H9 (cell line): ENCODE measurements around the gene CD3D. TPM values are rescaled to one million over a fixed set of nuclear protein-coding genes. Genes with fewer than 3 reads are reported as not detected.

Experiments used
- DNase-seq: peaks from one replicate; pipeline ENCODE4 v3.0.0-alpha.2; 2017
- H2AFZ ChIP-seq: one replicate; pipeline ENCODE4 v1.6.1; 2013; ENCODE audit warnings: mild to moderate bottlenecking, low read length, control low read depth, moderate library complexity
- H2AK5ac ChIP-seq: 2 replicates; pipeline ENCODE4 v1.6.1; 2013; ENCODE audit warnings: low read length, control low read depth, mixed read lengths; ENCODE audit not compliant: insufficient read length
- H2BK120ac ChIP-seq: one replicate; pipeline ENCODE4 v1.6.1; 2013; ENCODE audit warnings: low read depth, mild to moderate bottlenecking, low read length, control low read depth, inconsistent platforms; ENCODE audit not compliant: poor library complexity, severe bottlenecking
- H2BK12ac ChIP-seq: 2 replicates; pipeline ENCODE4 v1.6.1; 2013; ENCODE audit warnings: low read length, control low read depth, mixed read lengths, low read depth; ENCODE audit not compliant: insufficient read length
- H2BK15ac ChIP-seq: 2 replicates; pipeline ENCODE4 v1.6.1; 2013; ENCODE audit warnings: low read depth, low read length, control low read depth
- H2BK20ac ChIP-seq: one replicate; pipeline ENCODE4 v1.6.1; 2013; ENCODE audit warnings: low read depth, mild to moderate bottlenecking, low read length, control low read depth, inconsistent platforms; ENCODE audit not compliant: poor library complexity, severe bottlenecking
- H2BK5ac ChIP-seq: 2 replicates; pipeline ENCODE4 v1.6.1; 2013; ENCODE audit warnings: low read length, control low read depth, mixed read lengths; ENCODE audit not compliant: insufficient read length
- H3K14ac ChIP-seq: 2 replicates; pipeline ENCODE4 v1.6.1; 2013; ENCODE audit warnings: low read length, control low read depth; ENCODE audit not compliant: insufficient read depth
- H3K18ac ChIP-seq: 2 replicates; pipeline ENCODE4 v1.6.1; 2013; ENCODE audit warnings: low read depth, mild to moderate bottlenecking, mixed read lengths, low read length, control low read depth; ENCODE audit not compliant: insufficient read length
- H3K23ac ChIP-seq: 2 replicates; pipeline ENCODE4 v1.6.1; 2013; ENCODE audit warnings: low read length, control low read depth, mixed read lengths, low read depth; ENCODE audit not compliant: insufficient read length
- H3K23me2 ChIP-seq: 2 replicates; pipeline ENCODE4 v1.6.1; 2013; ENCODE audit warnings: low read depth, mild to moderate bottlenecking, mixed read lengths, low read length, control low read depth; ENCODE audit not compliant: insufficient read length, poor library complexity, severe bottlenecking
- H3K27ac ChIP-seq: 2 replicates; pipeline ENCODE4 v1.5.1; 2013; ENCODE audit warnings: low read length, control low read depth, mixed read lengths, low read depth; ENCODE audit not compliant: insufficient read length
- H3K27me3 ChIP-seq: 2 replicates; pipeline ENCODE4 v1.6.1; 2013; ENCODE audit warnings: low read length, control low read depth, inconsistent platforms; ENCODE audit not compliant: insufficient read depth
- H3K4ac ChIP-seq: 2 replicates; pipeline ENCODE4 v1.6.1; 2013; ENCODE audit warnings: low read depth, mild to moderate bottlenecking, control low read depth, inconsistent platforms, low read length, moderate library complexity
- H3K4me1 ChIP-seq: 2 replicates; pipeline ENCODE4 v1.6.1; 2013; ENCODE audit warnings: low read length, control low read depth, inconsistent platforms; ENCODE audit not compliant: insufficient read depth
- H3K4me2 ChIP-seq: 2 replicates; pipeline ENCODE4 v1.6.1; 2013; ENCODE audit warnings: low read length, control low read depth, mixed read lengths; ENCODE audit not compliant: insufficient read length, insufficient read depth
- H3K56ac ChIP-seq: 2 replicates; pipeline ENCODE4 v1.6.1; 2013; ENCODE audit warnings: low read depth, mild to moderate bottlenecking, mixed read lengths, low read length, control low read depth; ENCODE audit not compliant: insufficient read length
- H3K79me1 ChIP-seq: 2 replicates; pipeline ENCODE4 v1.6.1; 2013; ENCODE audit warnings: low read depth, mild to moderate bottlenecking, moderate library complexity, low read length, control low read depth, inconsistent platforms; ENCODE audit not compliant: insufficient read depth, poor library complexity, severe bottlenecking
- H3K79me2 ChIP-seq: 2 replicates; pipeline ENCODE4 v1.6.1; 2013; ENCODE audit warnings: low read length, control low read depth, inconsistent platforms; ENCODE audit not compliant: insufficient read depth
- H3K9ac ChIP-seq: 2 replicates; pipeline ENCODE4 v1.6.1; 2013; ENCODE audit warnings: low read length, control low read depth, mixed read lengths; ENCODE audit not compliant: insufficient read length; ENCODE audit errors: extremely low read depth
- H3K9me3 ChIP-seq: one replicate; pipeline ENCODE4 v1.6.1; 2013; ENCODE audit warnings: low read depth, low read length, inconsistent platforms; ENCODE audit not compliant: control insufficient read depth
- H3T11ph ChIP-seq: one replicate; pipeline ENCODE4 v1.6.1; 2013; ENCODE audit warnings: mild to moderate bottlenecking, low read length, control low read depth, inconsistent platforms
- H4K20me1 ChIP-seq: one replicate; pipeline ENCODE4 v1.6.1; 2013; ENCODE audit not compliant: control insufficient read depth, insufficient read length, insufficient read depth
- H4K5ac ChIP-seq: 2 replicates; pipeline ENCODE4 v1.6.1; 2013; ENCODE audit warnings: low read depth, mild to moderate bottlenecking, mixed read lengths, low read length, control low read depth; ENCODE audit not compliant: insufficient read length
- H4K8ac ChIP-seq: replicated peaks from 2 replicates; pipeline ENCODE4 v1.6.1; 2013; ENCODE audit warnings: low read length, control low read depth, mixed read lengths, low read depth; ENCODE audit not compliant: insufficient read length
- H4K91ac ChIP-seq: 2 replicates; pipeline ENCODE4 v1.6.1; 2013; ENCODE audit warnings: low read depth, mild to moderate bottlenecking, moderate library complexity, mixed read lengths, low read length, control low read depth; ENCODE audit not compliant: insufficient read length
- H3K27ac Mint-ChIP-seq, 3 experiments: 2 replicates in 2 of 3; 3 replicates in 1 of 3; pipeline ENCODE4 v1.8.0; 2020 to 2021; ENCODE audit warnings: mixed read lengths in 3 of 3, mild to moderate bottlenecking in 1 of 3, moderate library complexity in 1 of 3
- H3K27me3 Mint-ChIP-seq: 2 replicates; pipeline ENCODE4 v1.8.0; 2021; ENCODE audit warnings: low read depth, mild to moderate bottlenecking, moderate library complexity, mixed read lengths
- H3K36me3 Mint-ChIP-seq, 3 experiments: 2 replicates in 2 of 3; 3 replicates in 1 of 3; pipeline ENCODE4 v1.8.0; 2020 to 2021; ENCODE audit warnings: low read depth in 3 of 3, mixed read lengths in 3 of 3; ENCODE audit not compliant: insufficient read depth in 1 of 3
- H3K4me1 Mint-ChIP-seq, 2 experiments: 2 replicates each; pipeline ENCODE4 v1.8.0; 2020; ENCODE audit warnings: mixed read lengths in 2 of 2
- H3K4me3 Mint-ChIP-seq, 2 experiments: 2 replicates in 1 of 2; 3 replicates in 1 of 2; pipeline ENCODE4 v1.8.0; 2020 to 2021; ENCODE audit warnings: mild to moderate bottlenecking in 2 of 2, mixed read lengths in 2 of 2, moderate library complexity in 1 of 2
- H3K9me3 Mint-ChIP-seq, 2 experiments: 2 replicates in 1 of 2; 3 replicates in 1 of 2; pipeline ENCODE4 v1.8.0; 2020; ENCODE audit warnings: mild to moderate bottlenecking in 2 of 2, mixed read lengths in 2 of 2, moderate library complexity in 1 of 2
- WGBS: extraction: QIAGEN DNeasy Blood & Tissue Kit; methylation state at CpG from one replicate; pipeline ENCODE4 v1.1.7; 2013; ENCODE audit warnings: missing lambda C conversion rate, low lambda C conversion rate, mixed read lengths; ENCODE audit not compliant: insufficient read length; ENCODE audit errors: extremely low coverage; 5-methylcytosine and 5-hydroxymethylcytosine counted together
- total RNA-seq: library from RNA; stranded (reverse); gene quantifications from 2 replicates; pipeline ENCODE4 v1.2.1, GENCODE V29; 2021
- TF ChIP-seq, protein P1 (sequence below): fragments of 200-600 bp; sonication (generic); conservative IDR thresholded peaks from 3 replicates; pipeline ENCODE4 v1.8.0; 2021; ENCODE audit warnings: antibody characterized with exemption, mild to moderate bottlenecking

Gene CD3D
- total RNA-seq, 1 experiment from 2014 or later: not detected

DNA sequence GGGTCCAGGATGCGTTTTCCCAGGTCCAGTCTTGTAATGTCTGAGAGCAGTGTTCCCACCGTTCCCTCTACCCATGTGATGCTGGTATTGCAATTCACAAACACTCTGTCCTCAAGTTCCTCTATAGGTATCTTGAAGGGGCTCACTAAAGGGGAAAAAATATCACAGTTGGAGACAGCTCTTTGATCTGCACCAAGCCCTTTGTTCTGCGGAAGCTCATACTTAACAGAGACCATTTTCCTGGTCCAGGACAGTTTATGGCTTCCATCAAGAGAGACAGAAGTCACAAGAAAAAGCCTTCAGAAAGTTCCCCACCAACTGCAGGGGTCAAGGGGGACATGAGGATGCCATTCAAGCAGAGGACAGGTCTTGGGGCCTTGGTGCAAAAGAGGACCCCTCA, 2.1 kb downstream of the CD3D start:
- no peak overlapping the region for H3K27ac ChIP-seq
- no peak overlapping the region for H3T11ph ChIP-seq
- H2BK5ac ChIP-seq: no peak overlapping the region
- no peaks in the 10 kb centered on the region for H3K79me2 ChIP-seq
- no peak overlapping the region for H4K5ac ChIP-seq
- H2BK12ac ChIP-seq: no peak overlapping the region
- H3K23me2 ChIP-seq: no peaks in the 10 kb centered on the region
- TF ChIP-seq, protein P1, sequence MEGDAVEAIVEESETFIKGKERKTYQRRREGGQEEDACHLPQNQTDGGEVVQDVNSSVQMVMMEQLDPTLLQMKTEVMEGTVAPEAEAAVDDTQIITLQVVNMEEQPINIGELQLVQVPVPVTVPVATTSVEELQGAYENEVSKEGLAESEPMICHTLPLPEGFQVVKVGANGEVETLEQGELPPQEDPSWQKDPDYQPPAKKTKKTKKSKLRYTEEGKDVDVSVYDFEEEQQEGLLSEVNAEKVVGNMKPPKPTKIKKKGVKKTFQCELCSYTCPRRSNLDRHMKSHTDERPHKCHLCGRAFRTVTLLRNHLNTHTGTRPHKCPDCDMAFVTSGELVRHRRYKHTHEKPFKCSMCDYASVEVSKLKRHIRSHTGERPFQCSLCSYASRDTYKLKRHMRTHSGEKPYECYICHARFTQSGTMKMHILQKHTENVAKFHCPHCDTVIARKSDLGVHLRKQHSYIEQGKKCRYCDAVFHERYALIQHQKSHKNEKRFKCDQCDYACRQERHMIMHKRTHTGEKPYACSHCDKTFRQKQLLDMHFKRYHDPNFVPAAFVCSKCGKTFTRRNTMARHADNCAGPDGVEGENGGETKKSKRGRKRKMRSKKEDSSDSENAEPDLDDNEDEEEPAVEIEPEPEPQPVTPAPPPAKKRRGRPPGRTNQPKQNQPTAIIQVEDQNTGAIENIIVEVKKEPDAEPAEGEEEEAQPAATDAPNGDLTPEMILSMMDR: no peak
- H3K9ac ChIP-seq: no peak overlapping the region
- H2BK120ac ChIP-seq: no peak overlapping the region
- no peak overlapping the region for H2AK5ac ChIP-seq
- no peak overlapping the region for H3K4ac ChIP-seq
- Mint-ChIP-seq H3K4me3 (no peak overlapping the region), H3K9me3 (no peaks in the 10 kb centered on the region), H3K4me1 (peaks cover 2 to 3% of the 10 kb centered on the region in 2 experiments; a peak in 1 of 4 replicates), H3K36me3 (no peaks in the 10 kb centered on the region), H3K27ac (no peak overlapping the region), H3K27me3 (peaks cover 36% of the 10 kb centered on the region)
- H3K79me1 ChIP-seq: no peaks in the 10 kb centered on the region
- no peak overlapping the region for H3K23ac ChIP-seq
- no peak overlapping the region for H3K4me2 ChIP-seq
- no peaks in the 10 kb centered on the region for H3K27me3 ChIP-seq
- H3K18ac ChIP-seq: no peak overlapping the region
- no peak overlapping the region for H2BK20ac ChIP-seq
- H3K14ac ChIP-seq: no peak overlapping the region
- H2AFZ ChIP-seq: no peak overlapping the region
- no peaks in the 10 kb centered on the region for H4K20me1 ChIP-seq
- H3K4me1 ChIP-seq: no peaks in the 10 kb centered on the region
- H3K9me3 ChIP-seq: no peaks in the 10 kb centered on the region
- H3K56ac ChIP-seq: no peak overlapping the region
- H4K91ac ChIP-seq: no peak overlapping the region
- H2BK15ac ChIP-seq: no peak overlapping the region
- no peak for DNase-seq
- H4K8ac ChIP-seq: no peak overlapping the region
- WGBS: no CpG with 5 or more reads among the region's 3 CpGs
